ENCODE measurements around the gene PHF2.

Gene PHF2

GRCh38 chr9:93567271-93567959 lies 9.0 kb upstream of the PHF2 start:
- FAIRE-seq (no peak), DNase-seq (ENCODE audit: insufficient read length, low spot score) (no peak)
- no peak for TF ChIP-seq CTCF (IDR thresholded peaks at IDR 0.05; ENCODE audit: insufficient read depth, missing control alignments)

DNA sequence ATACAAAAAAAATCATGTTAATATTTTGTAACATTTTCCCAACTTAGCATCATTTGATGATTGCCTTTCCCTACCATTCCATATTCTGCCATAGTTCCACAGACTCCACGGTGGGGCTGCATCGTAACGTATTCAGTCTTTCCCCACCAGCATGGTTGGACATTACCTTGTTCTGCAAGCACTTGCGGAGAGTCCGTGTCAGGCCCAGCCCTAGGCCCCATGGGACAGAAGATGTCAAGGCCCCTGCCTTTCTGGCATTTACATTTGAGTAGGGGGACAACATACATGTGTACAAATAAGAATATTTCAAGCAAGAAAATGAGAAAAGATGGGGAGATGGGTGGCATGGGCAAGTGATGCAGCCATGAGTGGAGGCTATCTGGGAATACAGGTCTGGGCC lies 8.2 kb upstream of the PHF2 start:
- no peak for FAIRE-seq
- TF ChIP-seq CTCF (IDR thresholded peaks at IDR 0.05; ENCODE audit: insufficient read depth, missing control alignments), result no peak
- no peak for DNase-seq (ENCODE audit: insufficient read length, low spot score)

DNA sequence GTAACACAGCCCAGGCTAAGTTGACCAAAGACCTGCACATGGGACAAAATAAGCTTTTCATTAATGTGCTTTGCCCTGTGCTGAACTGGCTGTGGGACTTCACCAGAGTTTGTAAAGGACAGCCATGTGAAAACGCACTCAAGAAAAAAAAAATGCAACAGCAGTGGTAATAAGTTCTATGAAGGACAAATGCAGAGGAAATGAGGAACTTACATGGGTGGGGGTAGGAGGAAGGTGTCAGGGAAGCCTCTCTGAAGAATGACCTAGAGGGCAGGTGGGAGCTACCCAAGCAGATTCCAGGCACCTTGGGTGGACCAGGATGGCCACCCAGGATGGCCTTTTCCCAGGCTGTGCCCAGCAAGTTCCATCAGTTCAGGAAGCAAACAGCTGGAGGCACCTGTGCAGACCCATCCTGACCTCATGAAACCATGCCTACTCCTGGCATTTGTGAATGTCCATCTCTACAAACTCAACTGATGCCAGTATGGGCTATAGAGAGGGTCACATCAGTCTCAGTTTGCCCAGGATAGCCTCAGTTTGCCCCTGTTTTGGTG lies 6.7 kb upstream of the PHF2 start:
- DNase-seq (ENCODE audit: insufficient read length, low spot score) (no peak), FAIRE-seq (no peak)
- TF ChIP-seq CTCF (IDR thresholded peaks at IDR 0.05; ENCODE audit: insufficient read depth, missing control alignments), result no peak

GRCh38 chr9:93572221-93572620 lies 4.2 kb upstream of the PHF2 start:
- no peak for FAIRE-seq
- TF ChIP-seq CTCF (IDR thresholded peaks at IDR 0.05; ENCODE audit: insufficient read depth, missing control alignments), result no peak

DNA sequence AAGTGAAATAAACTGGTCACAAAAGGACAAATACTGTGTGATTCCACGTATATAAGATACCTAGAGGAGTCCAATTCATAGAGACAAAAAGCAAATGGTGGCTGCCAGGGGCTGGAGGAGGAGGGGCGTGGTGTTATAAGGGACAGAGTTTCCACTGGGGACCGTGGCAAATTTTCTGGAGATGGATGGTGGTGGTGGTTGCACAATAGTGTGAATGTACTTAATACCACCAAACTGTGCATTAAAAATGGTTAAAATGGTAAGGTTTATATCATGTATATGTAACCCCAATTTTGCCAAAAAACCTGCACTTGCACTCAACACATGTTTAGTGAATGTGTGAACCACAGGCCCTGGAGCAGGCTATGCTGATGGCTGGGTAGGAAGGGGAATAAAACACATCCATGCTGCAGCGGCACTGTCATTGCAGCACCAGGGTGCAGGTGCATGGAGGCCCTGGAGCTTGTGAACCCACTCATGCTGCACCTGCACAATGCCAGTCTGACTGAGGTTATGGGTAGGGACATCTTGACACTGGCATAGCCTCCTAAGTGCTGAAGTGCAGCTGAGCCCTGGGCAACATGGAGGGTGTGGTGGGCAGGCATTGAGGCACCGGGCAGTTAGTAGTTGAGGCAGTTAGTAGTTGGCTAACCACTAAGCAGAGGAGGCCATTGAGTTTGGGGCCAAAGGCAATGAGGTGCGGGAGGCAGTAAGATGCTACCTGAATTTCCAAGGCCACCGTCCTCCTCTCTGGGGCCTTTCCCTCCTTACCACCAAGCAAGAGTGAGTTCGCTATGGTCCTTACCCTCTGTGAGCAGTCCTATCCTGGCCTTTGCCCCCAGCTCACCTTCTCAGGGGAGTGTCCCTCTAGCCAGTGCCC lies 3.5 kb upstream of the PHF2 start:
- DNase-seq (ENCODE audit: insufficient read length, low spot score) (no peak), FAIRE-seq (no peak)
- TF ChIP-seq CTCF (IDR thresholded peaks at IDR 0.05; ENCODE audit: insufficient read depth, missing control alignments), result no peak

More at GRCh38 chr9:93572221-93572620, 4.2 kb upstream of the PHF2 start:
- no peak for DNase-seq (ENCODE audit: insufficient read length, low spot score)

GRCh38 chr9:93573516-93573828 lies 2.9 kb upstream of the PHF2 start:
- DNase-seq (ENCODE audit: insufficient read length, low spot score) (no peak), FAIRE-seq (no peak)
- no peak for TF ChIP-seq CTCF (IDR thresholded peaks at IDR 0.05; ENCODE audit: insufficient read depth, missing control alignments)

All from D721Med (cell line).